ENCODE measurements around the gene GSK3A.

The GSK3A gene

GRCh38 chr19:42196011-42197001, 46.1 kb downstream of the GSK3A start:
- no peak for FAIRE-seq

DNA sequence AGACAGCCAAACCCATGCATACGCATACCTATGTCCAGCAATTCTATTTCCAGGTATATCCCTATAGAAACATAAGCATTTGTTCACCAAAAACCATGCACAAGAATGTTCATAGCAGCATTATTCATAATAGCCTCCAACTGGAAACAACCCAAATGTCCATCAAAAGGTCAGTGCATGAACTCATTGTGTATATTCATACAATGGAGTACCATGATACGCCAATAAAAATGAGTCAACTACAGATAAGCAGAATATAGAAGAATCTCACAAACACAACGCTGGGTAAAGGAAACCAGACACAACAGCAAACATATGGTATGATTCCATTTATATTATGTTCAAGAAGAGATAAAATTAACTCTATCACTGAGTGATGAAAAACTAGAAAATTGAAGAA, 48.7 kb downstream of the GSK3A start:
- no peak for FAIRE-seq

DNA sequence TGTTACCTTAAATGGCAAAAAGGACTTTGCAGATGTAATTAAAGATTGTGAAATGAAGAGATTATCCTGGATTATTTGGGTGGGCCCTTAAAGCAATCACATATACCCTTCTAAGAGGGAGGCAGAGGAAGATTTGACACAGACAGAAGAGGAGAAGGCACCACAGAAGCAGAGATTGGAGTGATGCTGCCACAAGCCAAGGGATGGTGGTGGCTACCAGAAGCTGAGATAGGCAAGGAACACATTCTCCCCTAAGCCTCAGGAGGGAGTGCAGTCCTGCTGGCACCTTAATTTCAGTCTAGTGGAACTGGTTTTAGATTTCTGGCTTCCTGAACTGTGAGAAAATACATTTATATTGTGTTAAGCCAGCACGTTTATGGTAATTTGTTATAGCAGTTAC, 49.1 kb downstream of the GSK3A start:
- FAIRE-seq: no peak

DNA sequence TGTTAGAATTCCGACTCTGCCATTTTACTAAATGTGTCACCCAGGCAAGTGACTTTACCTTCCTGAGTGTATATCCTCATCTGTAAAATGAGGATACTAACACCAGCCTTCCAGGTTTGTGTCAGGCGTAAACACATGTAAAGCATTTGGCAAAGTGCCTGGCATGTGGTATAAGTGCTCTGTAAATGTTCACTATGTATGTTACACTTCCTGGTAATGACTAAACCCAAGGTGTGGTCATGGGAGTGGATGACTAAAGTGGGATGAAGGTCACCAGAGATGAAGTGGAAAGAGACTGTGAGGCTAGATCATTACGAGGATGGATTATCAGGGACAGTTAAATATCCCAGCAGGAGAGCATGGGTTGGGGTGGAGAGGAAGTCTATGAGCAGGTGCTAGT, 50.5 kb downstream of the GSK3A start:
- FAIRE-seq: no peak

- FAIRE-seq: no peak
These were observed 51.1 kb downstream of the GSK3A start for GRCh38 chr19:42191330-42191729.

DNA sequence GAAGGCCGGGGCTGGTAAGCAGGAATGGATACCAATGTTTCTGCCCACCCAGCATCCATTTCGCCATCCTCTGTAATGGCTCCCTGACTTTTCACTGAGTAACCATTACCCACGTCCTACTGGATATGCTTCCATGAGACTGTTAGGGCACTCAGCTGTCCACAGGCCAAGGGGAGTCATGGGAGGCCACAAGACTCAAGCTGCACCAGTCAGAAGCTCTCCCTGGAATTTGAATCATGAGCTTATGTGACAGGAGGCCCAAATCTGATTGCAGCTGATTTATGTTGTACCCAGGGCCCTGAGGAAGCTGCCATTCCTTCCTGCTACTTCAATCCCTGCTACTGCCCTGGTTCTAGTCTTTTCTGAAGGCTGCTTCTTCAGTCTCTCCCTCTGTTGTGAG, 53.3 kb downstream of the GSK3A start:
- FAIRE-seq: no peak

- FAIRE-seq: no peak
These were observed 53.7 kb downstream of the GSK3A start for GRCh38 chr19:42188665-42189064.

DNA sequence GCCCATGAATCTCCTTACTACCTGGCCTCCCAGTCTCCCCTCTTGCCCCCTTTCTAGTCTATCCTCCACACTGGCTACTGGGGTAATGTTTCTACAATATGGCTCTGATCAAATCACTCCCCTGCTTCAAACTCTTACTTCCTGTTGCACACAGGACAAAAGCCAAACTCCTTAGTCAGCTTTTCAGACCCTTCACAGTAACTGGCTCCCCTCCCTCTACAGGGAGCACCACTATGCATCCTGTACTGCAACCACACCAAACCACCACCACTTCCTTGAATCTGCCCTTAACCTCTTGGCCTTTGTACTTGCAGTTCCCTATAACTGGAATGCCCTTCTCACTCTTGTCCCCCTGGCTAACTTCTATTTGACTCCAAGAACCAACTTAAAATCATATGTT, 57.1 kb downstream of the GSK3A start:
- no peak for FAIRE-seq

GRCh38 chr19:42184401-42184861, 58.0 kb downstream of the GSK3A start:
- no peak for FAIRE-seq
